A549 (cell line): ENCODE results near the gene RBM26.

Source experiments
- BHLHE40 ChIP-seq: IDR thresholded peaks from 2 replicates; pipeline ENCODE4 v1.6.1; 2012; ENCODE audit warnings: low read depth, low read length, inconsistent platforms
- CEBPB ChIP-seq, 2 experiments: fragments of >200 bp in 1 of 2; sonication (Bioruptor Twin) in 1 of 2; formaldehyde crosslinking in 1 of 2; IDR thresholded peaks; 2 replicates each; pipeline ENCODE4 v1.6.1; 2012 to 2016
- CTCF ChIP-seq: fragments of >200 bp; sonication (Bioruptor Twin); formaldehyde crosslinking; IDR thresholded peaks from 3 replicates; pipeline ENCODE4 v1.5.1; 2016
- EHMT2 ChIP-seq: fragments of 200-600 bp; sonication (generic); IDR thresholded peaks from 2 replicates; pipeline ENCODE4 v1.6.1; 2016; ENCODE audit warnings: antibody characterized with exemption, low read depth, mild to moderate bottlenecking, moderate library complexity
- KDM5A ChIP-seq: fragments of 200-600 bp; sonication (generic); IDR thresholded peaks from 2 replicates; pipeline ENCODE4 v1.6.1; 2016; ENCODE audit warnings: antibody characterized with exemption, mild to moderate bottlenecking
- MYC ChIP-seq: IDR thresholded peaks from 2 replicates; pipeline ENCODE4 v1.6.1; 2012; ENCODE audit warnings: mild to moderate bottlenecking, inconsistent platforms, low read length, improper control_type of control experiment, borderline replicate concordance
- POLR2A ChIP-seq: IDR thresholded peaks from 2 replicates; pipeline ENCODE4 v1.6.1; 2012; ENCODE audit warnings: mild to moderate bottlenecking, low read length
- RCOR1 ChIP-seq: fragments of 150-350 bp; IDR thresholded peaks from 2 replicates; pipeline ENCODE4 v1.6.1; 2014; ENCODE audit warnings: antibody characterized with exemption, low read length, low read depth
- REST ChIP-seq: fragments of 200-600 bp; sonication (generic); IDR thresholded peaks from 2 replicates; pipeline ENCODE4 v1.6.1; 2016; ENCODE audit warnings: antibody characterized with exemption, mild to moderate bottlenecking, moderate library complexity
- SREBF2 ChIP-seq: fragments of 450-650 bp; IDR thresholded peaks from 2 replicates; pipeline ENCODE4 v1.6.1; 2014; ENCODE audit warnings: mild to moderate bottlenecking, moderate library complexity
- TF ChIP-seq, protein P1 (sequence below): fragments of 250-450 bp; sonication (Bioruptor Pico); IDR thresholded peaks from 2 replicates; pipeline ENCODE4 v1.5.0; 2021; ENCODE audit warnings: mild to moderate bottlenecking, moderate library complexity, borderline replicate concordance
- TF ChIP-seq, protein P2 (sequence below): IDR thresholded peaks from 2 replicates; pipeline ENCODE4 v1.6.1; 2012

GRCh38 chr13:79413521-79413920 lies 7.5 kb upstream of the RBM26 start:
- TF ChIP-seq, protein P1, sequence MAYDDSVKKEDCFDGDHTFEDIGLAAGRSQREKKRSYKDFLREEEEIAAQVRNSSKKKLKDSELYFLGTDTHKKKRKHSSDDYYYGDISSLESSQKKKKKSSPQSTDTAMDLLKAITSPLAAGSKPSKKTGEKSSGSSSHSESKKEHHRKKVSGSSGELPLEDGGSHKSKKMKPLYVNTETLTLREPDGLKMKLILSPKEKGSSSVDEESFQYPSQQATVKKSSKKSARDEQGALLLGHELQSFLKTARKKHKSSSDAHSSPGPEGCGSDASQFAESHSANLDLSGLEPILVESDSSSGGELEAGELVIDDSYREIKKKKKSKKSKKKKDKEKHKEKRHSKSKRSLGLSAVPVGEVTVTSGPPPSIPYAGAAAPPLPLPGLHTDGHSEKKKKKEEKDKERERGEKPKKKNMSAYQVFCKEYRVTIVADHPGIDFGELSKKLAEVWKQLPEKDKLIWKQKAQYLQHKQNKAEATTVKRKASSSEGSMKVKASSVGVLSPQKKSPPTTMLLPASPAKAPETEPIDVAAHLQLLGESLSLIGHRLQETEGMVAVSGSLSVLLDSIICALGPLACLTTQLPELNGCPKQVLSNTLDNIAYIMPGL (CRISPR knock-in tag) = no peak
- no peak for TF ChIP-seq MYC
- TF ChIP-seq CEBPB (IDR thresholded peaks at IDR 0.05) = no peak
- TF ChIP-seq CTCF = no peak
- TF ChIP-seq, protein P2, sequence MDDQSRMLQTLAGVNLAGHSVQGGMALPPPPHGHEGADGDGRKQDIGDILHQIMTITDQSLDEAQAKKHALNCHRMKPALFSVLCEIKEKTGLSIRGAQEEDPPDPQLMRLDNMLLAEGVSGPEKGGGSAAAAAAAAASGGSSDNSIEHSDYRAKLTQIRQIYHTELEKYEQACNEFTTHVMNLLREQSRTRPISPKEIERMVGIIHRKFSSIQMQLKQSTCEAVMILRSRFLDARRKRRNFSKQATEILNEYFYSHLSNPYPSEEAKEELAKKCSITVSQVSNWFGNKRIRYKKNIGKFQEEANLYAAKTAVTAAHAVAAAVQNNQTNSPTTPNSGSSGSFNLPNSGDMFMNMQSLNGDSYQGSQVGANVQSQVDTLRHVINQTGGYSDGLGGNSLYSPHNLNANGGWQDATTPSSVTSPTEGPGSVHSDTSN = no peak
- no peak for TF ChIP-seq EHMT2
- TF ChIP-seq POLR2A = no peak
- TF ChIP-seq REST = no peak
- no peak for TF ChIP-seq BHLHE40
- no peak for TF ChIP-seq KDM5A
- no peak for TF ChIP-seq SREBF2
- no peak for TF ChIP-seq RCOR1
